PC-3 (cell line): ENCODE data around the gene C11orf54. TPM values are rescaled to one million over a fixed set of nuclear protein-coding genes. Genes with fewer than 3 reads are reported as not detected.

Experiments
- ATAC-seq: fragments of 200-7000 bp; cut with Tn5 transposase; 2 replicates; pipeline ENCODE4 v1.9.1; 2020; ENCODE audit warnings: mild to moderate bottlenecking, moderate library complexity
- BruUV-seq: library from RNA; stranded (reverse); fragments of 400-500 nt; replicated peaks from 2 replicates; lab custom pipeline; 2021; lab: Mats Ljungman, UMichigan
- CTCF ChIA-PET: fragments of 300-600 bp; sonication (Branson Sonifier 250); formaldehyde crosslinking; loops from one replicate; lab custom pipeline; 2022; ENCODE audit warnings: antibody characterized with exemption; lab: Charles Lee
- POLR2A ChIA-PET: fragments of 300-600 bp; sonication (Branson Sonifier 250); formaldehyde crosslinking; loops from one replicate; lab custom pipeline; 2022; ENCODE audit warnings: antibody characterized with exemption; ENCODE audit not compliant: unreplicated experiment; lab: Charles Lee
- DNase-seq: peaks from one replicate; pipeline ENCODE4 v3.0.0-alpha.2; 2015
- H2AFZ ChIP-seq: fragments of 300-600 bp; sonication (generic); 2 replicates; pipeline ENCODE4 v1.6.0; 2016; ENCODE audit warnings: antibody characterized with exemption, low read length
- H3F3A ChIP-seq: fragments of 300-600 bp; sonication (generic); one replicate; pipeline ENCODE4 v1.6.0; 2017; ENCODE audit warnings: antibody characterized with exemption, low read length, control low read depth, mild to moderate bottlenecking; ENCODE audit not compliant: unreplicated experiment
- H3K27ac ChIP-seq: fragments of 300-600 bp; sonication (generic); 2 replicates; pipeline ENCODE4 v1.5.1; 2016; ENCODE audit warnings: mild to moderate bottlenecking, low read length
- H3K27me3 ChIP-seq: fragments of 300-600 bp; sonication (generic); 2 replicates; pipeline ENCODE4 v1.6.1; 2016; ENCODE audit warnings: low read length, mixed read lengths
- H3K36me3 ChIP-seq: fragments of 300-600 bp; sonication (generic); 2 replicates; pipeline ENCODE4 v1.6.1; 2016; ENCODE audit warnings: low read depth, mixed run types, low read length, mixed read lengths
- H3K4me1 ChIP-seq: fragments of 300-600 bp; sonication (generic); 2 replicates; pipeline ENCODE4 v1.5.1; 2016; ENCODE audit warnings: low read length; ENCODE audit not compliant: insufficient read depth
- H3K4me2 ChIP-seq: fragments of 300-600 bp; sonication (generic); 2 replicates; pipeline ENCODE4 v1.6.0; 2016; ENCODE audit warnings: low read length
- H3K4me3 ChIP-seq: fragments of 300-600 bp; sonication (generic); 2 replicates; pipeline ENCODE4 v1.5.1; 2016; ENCODE audit warnings: mild to moderate bottlenecking, low read length, mixed read lengths
- H3K79me2 ChIP-seq: fragments of 300-600 bp; sonication (generic); 2 replicates; pipeline ENCODE4 v1.6.1; 2017; ENCODE audit warnings: low read length, mixed read lengths
- H3K9ac ChIP-seq: fragments of 300-600 bp; sonication (generic); 2 replicates; pipeline ENCODE4 v1.6.0; 2016; ENCODE audit warnings: mild to moderate bottlenecking, low read length
- H3K9me2 ChIP-seq: fragments of 300-600 bp; sonication (generic); replicated peaks from 2 replicates; pipeline ENCODE4 v1.6.1; 2016; ENCODE audit warnings: mixed run types, low read length, mixed read lengths
- H3K9me3 ChIP-seq: fragments of 300-600 bp; sonication (generic); 2 replicates; pipeline ENCODE4 v1.6.1; 2016; ENCODE audit warnings: low read length, mixed read lengths
- H4K20me1 ChIP-seq: fragments of 300-600 bp; sonication (generic); 2 replicates; pipeline ENCODE4 v1.6.1; 2016; ENCODE audit warnings: low read length, mixed read lengths
- CTCF ChIP-seq: fragments of 300-600 bp; sonication (generic); conservative IDR thresholded peaks from 2 replicates; pipeline ENCODE4 v1.5.1; 2017; ENCODE audit warnings: antibody characterized with exemption, low read depth, mild to moderate bottlenecking, low read length
- EZH2 ChIP-seq: fragments of 300-600 bp; sonication (generic); IDR thresholded peaks from one replicate; pipeline ENCODE4 v1.6.1; 2017; ENCODE audit warnings: antibody characterized with exemption, mild to moderate bottlenecking, low read length; ENCODE audit not compliant: unreplicated experiment
- EZH2phosphoT487 ChIP-seq: fragments of 300-600 bp; sonication (generic); IDR thresholded peaks from 2 replicates; pipeline ENCODE4 v1.6.1; 2018; ENCODE audit warnings: mild to moderate bottlenecking, antibody characterized with exemption, low read length, borderline replicate concordance
- intact Hi-C: fragments of 100-400 bp; cut with micrococcal nuclease; formaldehyde crosslinking; loops from 2 replicates; pipeline ENCODE4 v1.9.0; 2023
- microRNA-seq: library from miRNA; unstranded; fragments of <30 nt; microRNA quantifications from one replicate; pipeline ENCODE4 v1.1.0, GENCODE V29; 2020; ENCODE audit not compliant: unreplicated experiment
- total RNA-seq: library from RNA; depleted of rRNA; stranded (reverse); fragments of >200 nt; gene quantifications from 2 replicates; pipeline ENCODE4 v1.2.3, GENCODE V29; 2014; rRNA removed

The C11orf54 gene
- total RNA-seq, 1 experiment from 2014 or later = 24.3 TPM

- Histone ChIP-seq H2AFZ (no peak overlapping the region), H3K9ac (no peak overlapping the region), H3F3A (no peaks in the 10 kb centered on the region), H3K36me3 (peaks cover 80% of the 10 kb centered on the region), H3K4me2 (no peak overlapping the region), H3K9me3 (no peaks in the 10 kb centered on the region), H3K27me3 (no peaks in the 10 kb centered on the region), H3K27ac (no peak overlapping the region), H3K9me2 (no peaks in the 10 kb centered on the region), H3K79me2 (no peaks in the 10 kb centered on the region), H4K20me1 (peaks cover 5% of the 10 kb centered on the region; the same call in 1 of the 2 replicates), H3K4me1 (no peaks in the 10 kb centered on the region), H3K4me3 (no peak overlapping the region)
- ChIA-PET POLR2A (no interaction called here), CTCF (no interaction called here)
- peak; percentile 66 for ATAC-seq
- TF ChIP-seq EZH2phosphoT487 (no peak), CTCF (no peak), EZH2 (no peak)
- no peak for DNase-seq
- no TSS peak for BruUV-seq
- intact Hi-C loops = no loop called here
Observed at GRCh38 chr11:93804879-93805278, 63.4 kb downstream of the C11orf54 start.

GRCh38 chr11:93807980-93808379 lies 66.5 kb downstream of the C11orf54 start:
- H3K9ac ChIP-seq = no peak overlapping the region
- no peaks in the 10 kb centered on the region for H3K9me3 ChIP-seq
- intact Hi-C loops = no loop called here
- peaks cover 80% of the 10 kb centered on the region for H3K36me3 ChIP-seq
- H4K20me1 ChIP-seq = no peaks in the 10 kb centered on the region
- no peak for ATAC-seq
- DNase-seq = no peak
- no peaks in the 10 kb centered on the region for H3K9me2 ChIP-seq
- CTCF ChIA-PET = no interaction called here
- H3K79me2 ChIP-seq = no peaks in the 10 kb centered on the region
- H3K4me3 ChIP-seq = no peak overlapping the region
- no peak overlapping the region for H3K4me2 ChIP-seq
- TF ChIP-seq CTCF (no peak), EZH2 (no peak), EZH2phosphoT487 (no peak)
- H2AFZ ChIP-seq = no peak overlapping the region
- POLR2A ChIA-PET = no interaction called here
- H3K4me1 ChIP-seq = no peaks in the 10 kb centered on the region
- H3K27me3 ChIP-seq = no peaks in the 10 kb centered on the region
- no peak overlapping the region for H3K27ac ChIP-seq
- no peaks in the 10 kb centered on the region for H3F3A ChIP-seq
- no TSS peak for BruUV-seq

- ChIA-PET CTCF (no interaction called here), POLR2A (no interaction called here)
- DNase-seq = no peak
Observed at GRCh38 chr11:93813974-93814373, 72.5 kb downstream of the C11orf54 start.

More at GRCh38 chr11:93813974-93814373, 72.5 kb downstream of the C11orf54 start:
- BruUV-seq = no TSS peak
- Histone ChIP-seq H3K27me3 (no peaks in the 10 kb centered on the region), H3K9me3 (no peaks in the 10 kb centered on the region), H2AFZ (no peak overlapping the region), H3K9ac (no peak overlapping the region), H3K4me2 (no peak overlapping the region), H3K4me1 (no peaks in the 10 kb centered on the region), H3K4me3 (no peak overlapping the region), H4K20me1 (no peaks in the 10 kb centered on the region), H3K79me2 (no peaks in the 10 kb centered on the region), H3K36me3 (peaks cover 55% of the 10 kb centered on the region), H3F3A (no peaks in the 10 kb centered on the region), H3K9me2 (no peaks in the 10 kb centered on the region), H3K27ac (no peak overlapping the region)
- intact Hi-C loops = no loop called here
- no peak for TF ChIP-seq EZH2
- ATAC-seq = no peak

Small RNA genes lying within 50 kb of the gene (microRNA-seq; reads per million reads assigned to microRNA genes)
- gene MIR1304 = 5.8 reads per million, percentile 26 among the genes with 10 or more reads in this experiment

Other genes with a start within 250 kb of the C11orf54 start
- gene SMCO4, start 198.3 kb upstream of the C11orf54 start, total RNA-seq = 23.0 and 34.2 TPM in 2 replicates
- 25.0 and 26.1 TPM in 2 replicates for gene CEP295, start 80.0 kb upstream of the C11orf54 start, total RNA-seq
- gene TAF1D, start 177 bp upstream of the C11orf54 start, total RNA-seq = 117 and 135 TPM in 2 replicates
- gene MED17, start 42.6 kb downstream of the C11orf54 start, total RNA-seq = 50.6 and 58.5 TPM in 2 replicates
- 12.6 and 15.6 TPM in 2 replicates for gene VSTM5, start 108.9 kb downstream of the C11orf54 start, total RNA-seq